ENCODE data around the gene PLEKHG3.

PLEKHG3 gene

GRCh38 chr14:64746298-64747250 lies 42.4 kb downstream of the PLEKHG3 start:
- peak in 8 of 14 donors; percentile 30 to 71 (median 44) for DNase-seq

GRCh38 chr14:64747327-64747726 lies 43.1 kb downstream of the PLEKHG3 start:
- DNase-seq, result no peak

GRCh38 chr14:64748521-64748920 lies 44.3 kb downstream of the PLEKHG3 start:
- no peak for DNase-seq

GRCh38 chr14:64748995-64749714 lies 44.9 kb downstream of the PLEKHG3 start:
- no peak for DNase-seq

- no peak for DNase-seq
Measured at GRCh38 chr14:64752909-64753308, 48.7 kb downstream of the PLEKHG3 start.

- DNase-seq, result no peak
Measured at GRCh38 chr14:64753374-64753773, 49.1 kb downstream of the PLEKHG3 start.

GRCh38 chr14:64753999-64754398 lies 49.8 kb downstream of the PLEKHG3 start:
- DNase-seq, result no peak

- DNase-seq, result no peak
Measured at GRCh38 chr14:64754685-64755084, 50.5 kb downstream of the PLEKHG3 start.

GRCh38 chr14:64755781-64756221 lies 51.6 kb downstream of the PLEKHG3 start:
- no peak for DNase-seq

GRCh38 chr14:64756712-64757111 lies 52.5 kb downstream of the PLEKHG3 start:
- DNase-seq, result no peak

GRCh38 chr14:64757601-64758000 lies 53.4 kb downstream of the PLEKHG3 start:
- no peak for DNase-seq

- no peak for DNase-seq
Measured at GRCh38 chr14:64758025-64758521, 53.8 kb downstream of the PLEKHG3 start.

GRCh38 chr14:64758691-64759554 lies 54.7 kb downstream of the PLEKHG3 start:
- DNase-seq, result no peak

- DNase-seq, result no peak
Measured at GRCh38 chr14:64759555-64759938, 55.3 kb downstream of the PLEKHG3 start.

GRCh38 chr14:64760146-64760755 lies 56.0 kb downstream of the PLEKHG3 start:
- DNase-seq, result peak in 1 of 14 donors; percentile 55

- DNase-seq, result no peak
Measured at GRCh38 chr14:64760916-64761315, 56.7 kb downstream of the PLEKHG3 start.

GRCh38 chr14:64761441-64762043 lies 57.3 kb downstream of the PLEKHG3 start:
- DNase-seq, result no peak

- DNase-seq, result peak in 6 of 14 donors; percentile 15 to 72 (median 30)
Measured at GRCh38 chr14:64762044-64763034, 58.1 kb downstream of the PLEKHG3 start.

GRCh38 chr14:64763085-64763782 lies 59.0 kb downstream of the PLEKHG3 start:
- no peak for DNase-seq
